GM12801 (cell line): ENCODE results near the gene ESRRG.

Source experiments
- TF ChIP-seq, protein P1 (sequence below): IDR thresholded peaks from one replicate; pipeline ENCODE4 v1.5.1; 2011; ENCODE audit warnings: control low read depth; ENCODE audit not compliant: insufficient read length; ENCODE audit errors: extremely low read depth

ESRRG gene

GRCh38 chr1:216562383-216562782, 160.8 kb downstream of the ESRRG start:
- TF ChIP-seq, protein P1, sequence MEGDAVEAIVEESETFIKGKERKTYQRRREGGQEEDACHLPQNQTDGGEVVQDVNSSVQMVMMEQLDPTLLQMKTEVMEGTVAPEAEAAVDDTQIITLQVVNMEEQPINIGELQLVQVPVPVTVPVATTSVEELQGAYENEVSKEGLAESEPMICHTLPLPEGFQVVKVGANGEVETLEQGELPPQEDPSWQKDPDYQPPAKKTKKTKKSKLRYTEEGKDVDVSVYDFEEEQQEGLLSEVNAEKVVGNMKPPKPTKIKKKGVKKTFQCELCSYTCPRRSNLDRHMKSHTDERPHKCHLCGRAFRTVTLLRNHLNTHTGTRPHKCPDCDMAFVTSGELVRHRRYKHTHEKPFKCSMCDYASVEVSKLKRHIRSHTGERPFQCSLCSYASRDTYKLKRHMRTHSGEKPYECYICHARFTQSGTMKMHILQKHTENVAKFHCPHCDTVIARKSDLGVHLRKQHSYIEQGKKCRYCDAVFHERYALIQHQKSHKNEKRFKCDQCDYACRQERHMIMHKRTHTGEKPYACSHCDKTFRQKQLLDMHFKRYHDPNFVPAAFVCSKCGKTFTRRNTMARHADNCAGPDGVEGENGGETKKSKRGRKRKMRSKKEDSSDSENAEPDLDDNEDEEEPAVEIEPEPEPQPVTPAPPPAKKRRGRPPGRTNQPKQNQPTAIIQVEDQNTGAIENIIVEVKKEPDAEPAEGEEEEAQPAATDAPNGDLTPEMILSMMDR = no peak

- TF ChIP-seq, protein P1 = no peak
Observed at GRCh38 chr1:216560527-216560926, 162.7 kb downstream of the ESRRG start.

DNA sequence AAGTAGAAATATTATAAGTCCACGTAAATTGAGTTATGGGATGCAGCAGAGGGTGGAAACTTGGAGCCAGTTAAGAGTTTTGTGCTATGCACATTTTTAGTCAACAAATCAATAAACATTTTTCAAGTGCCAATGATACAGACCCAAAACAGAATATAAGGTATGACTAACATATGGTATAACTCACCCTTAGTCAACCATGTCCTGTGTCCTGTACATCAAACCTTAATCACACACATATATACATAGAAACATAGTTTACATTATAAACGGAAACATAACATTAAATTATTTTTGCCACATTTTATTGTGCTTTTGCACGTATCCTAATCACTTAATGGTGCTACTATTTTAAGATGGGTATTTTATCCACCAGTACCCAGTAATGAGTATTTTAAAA, 163.9 kb downstream of the ESRRG start:
- TF ChIP-seq, protein P1 = no peak

- TF ChIP-seq, protein P1 = no peak
Observed at GRCh38 chr1:216555653-216556052, 167.6 kb downstream of the ESRRG start.

DNA sequence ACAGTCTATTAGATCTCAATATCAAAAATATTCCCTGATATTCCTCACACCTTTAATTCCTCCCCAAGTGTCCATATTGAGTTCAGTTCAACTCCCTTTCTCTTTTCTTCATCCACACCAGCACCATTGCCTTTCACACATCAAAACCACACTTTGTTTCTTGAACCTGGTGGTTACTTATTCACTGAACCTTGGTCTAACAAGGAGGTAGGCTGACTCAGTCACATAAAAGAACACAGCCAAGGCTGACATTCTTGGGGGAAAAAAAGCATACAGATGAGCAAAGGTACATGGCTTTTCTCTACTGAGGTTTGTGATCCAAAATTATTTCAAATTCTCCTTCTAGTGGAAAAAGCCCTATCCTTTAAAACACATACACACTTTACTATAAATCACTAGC, 168.3 kb downstream of the ESRRG start:
- TF ChIP-seq, protein P1 = no peak

DNA sequence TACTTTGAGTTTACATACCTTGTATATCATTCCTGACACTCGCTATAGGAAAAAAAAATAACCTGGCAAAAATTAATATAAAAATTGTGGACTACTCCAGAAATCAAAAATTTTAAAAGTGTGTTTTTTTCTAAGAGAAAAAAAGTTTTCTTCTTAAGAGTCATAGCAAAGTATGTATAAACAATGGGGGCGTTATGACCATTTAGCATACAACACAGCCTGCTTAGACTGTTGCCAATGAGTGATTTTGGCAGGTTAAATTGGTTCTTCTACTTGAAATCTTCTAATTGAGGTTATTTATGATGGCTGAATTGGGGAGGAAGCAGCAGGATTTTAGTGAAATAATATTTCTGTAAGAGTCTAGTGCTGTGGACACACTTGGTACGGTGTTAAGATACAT, 169.5 kb downstream of the ESRRG start:
- TF ChIP-seq, protein P1 = no peak

- TF ChIP-seq, protein P1 = no peak
Observed at GRCh38 chr1:216553040-216553439, 170.2 kb downstream of the ESRRG start.

DNA sequence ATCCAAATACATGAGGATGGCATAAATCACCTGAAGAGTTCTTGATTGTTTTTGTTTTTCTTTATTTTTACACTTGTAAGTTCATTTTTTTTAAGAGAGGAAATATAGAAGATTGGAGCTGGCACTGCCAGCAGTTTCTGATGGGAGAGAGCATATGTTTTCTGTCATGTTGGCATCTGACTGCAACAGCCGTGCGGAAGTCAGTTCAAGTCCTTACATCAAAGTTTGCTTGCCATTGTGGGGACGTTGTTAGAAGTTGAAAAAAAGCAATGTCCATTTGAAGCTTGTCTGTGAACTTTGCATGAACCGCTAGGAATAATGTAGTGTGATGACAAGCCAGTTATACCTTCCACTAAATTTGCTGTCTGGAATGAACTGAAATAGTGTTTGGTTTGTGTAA, 173.4 kb downstream of the ESRRG start:
- TF ChIP-seq, protein P1 = no peak
